Measurements from ENCODE around the gene ARHGEF1. TPM values are rescaled to one million over a fixed set of nuclear protein-coding genes. Genes with fewer than 3 reads are reported as not detected.

Gene ARHGEF1
- total RNA-seq, 1 donor = 35.0 TPM

DNA sequence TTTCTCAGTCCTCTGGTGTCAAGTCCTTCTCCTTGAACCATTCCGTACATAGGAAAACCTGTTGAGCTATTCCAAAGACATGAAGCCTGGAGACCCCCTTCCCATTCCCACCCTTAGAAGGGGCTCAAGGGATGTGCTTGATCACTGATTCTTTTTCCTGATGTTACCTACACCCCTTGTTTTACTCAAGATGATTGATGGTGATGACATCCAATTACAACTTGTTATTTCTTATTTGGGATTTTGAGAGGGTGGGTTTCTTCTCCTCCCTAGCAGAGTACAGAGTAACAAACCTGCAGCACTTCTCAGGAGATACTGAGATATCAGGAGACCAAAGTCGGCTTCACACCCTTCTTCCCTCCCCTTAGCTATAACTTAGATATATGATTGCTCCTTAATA lies 29.6 kb upstream of the ARHGEF1 start:
- TF ChIP-seq, protein P1, sequence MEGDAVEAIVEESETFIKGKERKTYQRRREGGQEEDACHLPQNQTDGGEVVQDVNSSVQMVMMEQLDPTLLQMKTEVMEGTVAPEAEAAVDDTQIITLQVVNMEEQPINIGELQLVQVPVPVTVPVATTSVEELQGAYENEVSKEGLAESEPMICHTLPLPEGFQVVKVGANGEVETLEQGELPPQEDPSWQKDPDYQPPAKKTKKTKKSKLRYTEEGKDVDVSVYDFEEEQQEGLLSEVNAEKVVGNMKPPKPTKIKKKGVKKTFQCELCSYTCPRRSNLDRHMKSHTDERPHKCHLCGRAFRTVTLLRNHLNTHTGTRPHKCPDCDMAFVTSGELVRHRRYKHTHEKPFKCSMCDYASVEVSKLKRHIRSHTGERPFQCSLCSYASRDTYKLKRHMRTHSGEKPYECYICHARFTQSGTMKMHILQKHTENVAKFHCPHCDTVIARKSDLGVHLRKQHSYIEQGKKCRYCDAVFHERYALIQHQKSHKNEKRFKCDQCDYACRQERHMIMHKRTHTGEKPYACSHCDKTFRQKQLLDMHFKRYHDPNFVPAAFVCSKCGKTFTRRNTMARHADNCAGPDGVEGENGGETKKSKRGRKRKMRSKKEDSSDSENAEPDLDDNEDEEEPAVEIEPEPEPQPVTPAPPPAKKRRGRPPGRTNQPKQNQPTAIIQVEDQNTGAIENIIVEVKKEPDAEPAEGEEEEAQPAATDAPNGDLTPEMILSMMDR (IDR thresholded peaks at IDR 0.05; ENCODE audit: insufficient read depth, low read depth, low read length) = no peak

DNA sequence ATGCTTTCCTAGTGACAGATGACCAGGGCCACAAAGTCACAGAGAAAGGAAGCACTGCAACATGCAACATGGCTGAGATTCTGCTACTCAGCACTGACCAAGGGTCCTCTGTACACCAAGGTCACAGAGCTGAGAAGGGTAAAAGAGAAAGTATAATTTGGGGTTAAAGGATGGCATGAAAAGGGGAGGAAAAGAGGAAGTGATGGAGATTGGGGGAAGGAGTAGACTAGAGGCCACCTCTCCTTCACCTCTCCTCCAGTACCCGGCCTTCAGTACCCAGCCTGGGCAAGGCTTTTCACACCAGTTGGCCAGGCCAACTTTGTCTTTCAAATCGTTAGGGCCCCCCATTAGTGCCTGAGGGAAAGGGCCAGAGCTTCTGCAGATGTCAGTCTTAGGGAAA lies 29.2 kb upstream of the ARHGEF1 start:
- TF ChIP-seq, protein P1 (IDR thresholded peaks at IDR 0.05; ENCODE audit: insufficient read depth, low read depth, low read length) = no peak
- no peak for DNase-seq (ENCODE audit: low read depth)
- H3K4me3 ChIP-seq (ENCODE audit: low read depth, low read length) = no peak overlapping the region

More for the DNA sequence above, 29.6 kb upstream of the ARHGEF1 start:
- H3K4me3 ChIP-seq (ENCODE audit: low read depth, low read length) = no peak overlapping the region
- DNase-seq (ENCODE audit: low read depth) = no peak

DNA sequence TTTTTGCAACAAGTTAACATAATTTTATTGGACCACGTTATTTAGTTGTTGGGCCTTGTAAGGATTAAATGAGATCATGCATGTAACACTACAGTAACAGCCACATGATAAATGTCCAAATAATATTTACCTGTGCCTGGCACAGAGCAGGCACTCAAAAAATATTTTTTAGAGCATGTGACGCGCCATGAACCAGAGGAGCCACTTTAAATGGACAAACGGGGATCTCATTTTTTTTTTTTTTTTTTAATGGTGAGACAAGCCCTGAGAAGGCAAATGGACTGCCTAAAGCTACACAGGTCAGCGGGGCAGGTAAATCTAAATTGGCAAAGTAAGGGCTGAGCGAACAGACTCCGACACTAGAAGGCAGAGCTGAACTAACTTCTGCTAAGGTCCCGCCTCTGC lies 23.8 kb upstream of the ARHGEF1 start:
- DNase-seq (ENCODE audit: low read depth) = no peak
- TF ChIP-seq, protein P1 (IDR thresholded peaks at IDR 0.05; ENCODE audit: insufficient read depth, low read depth, low read length) = no peak
- H3K4me3 ChIP-seq (ENCODE audit: low read depth, low read length) = peak overlapping the region; percentile 53

DNA sequence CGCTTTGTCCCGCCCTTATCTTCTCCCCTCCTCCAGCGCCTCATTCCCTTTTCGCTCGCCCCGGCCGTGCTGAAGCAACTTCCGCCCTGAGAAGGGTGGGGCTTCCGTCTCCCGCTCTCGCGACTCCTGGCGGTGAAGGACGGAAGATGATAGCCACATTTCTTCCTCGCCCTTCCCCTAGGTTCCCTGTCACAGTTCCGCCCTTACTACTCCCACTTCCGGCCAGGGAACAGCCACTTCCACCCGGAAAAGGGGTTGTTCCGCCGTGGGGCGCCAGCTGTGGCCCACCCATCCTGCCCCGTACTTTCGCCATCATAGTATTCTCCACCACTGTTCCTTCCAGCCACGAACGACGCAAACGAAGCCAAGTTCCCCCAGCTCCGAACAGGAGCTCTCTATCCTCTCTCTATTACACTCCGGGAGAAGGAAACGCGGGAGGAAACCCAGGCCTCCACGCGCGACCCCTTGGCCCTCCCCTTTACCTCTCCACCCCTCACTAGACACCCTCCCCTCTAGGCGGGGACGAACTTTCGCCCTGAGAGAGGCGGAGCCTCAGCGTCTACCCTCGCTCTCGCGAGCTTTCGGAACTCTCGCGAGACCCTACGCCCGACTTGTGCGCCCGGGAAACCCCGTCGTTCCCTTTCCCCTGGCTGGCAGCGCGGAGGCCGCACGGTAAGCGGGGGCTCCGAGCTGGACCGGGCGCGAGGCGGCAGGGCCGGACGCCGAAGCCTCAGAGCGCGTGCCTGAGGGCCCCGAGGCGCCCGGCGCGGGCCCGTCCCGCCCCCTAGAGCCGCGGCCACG lies 23.2 kb upstream of the ARHGEF1 start, which contains the start of gene RPS19:
RPS19 (plus strand) TSS at position 638 of the 801 bp plus-strand sequence. CDS start 520 bp downstream, outside the sequence.
- TF ChIP-seq, protein P1 (IDR thresholded peaks at IDR 0.05; ENCODE audit: insufficient read depth, low read depth, low read length) = peak; percentile 53
- H3K4me3 ChIP-seq (ENCODE audit: low read depth, low read length) = peak within 1 kb of the TSS; percentile 99
- DNase-seq (ENCODE audit: low read depth) = peak; percentile 99

DNA sequence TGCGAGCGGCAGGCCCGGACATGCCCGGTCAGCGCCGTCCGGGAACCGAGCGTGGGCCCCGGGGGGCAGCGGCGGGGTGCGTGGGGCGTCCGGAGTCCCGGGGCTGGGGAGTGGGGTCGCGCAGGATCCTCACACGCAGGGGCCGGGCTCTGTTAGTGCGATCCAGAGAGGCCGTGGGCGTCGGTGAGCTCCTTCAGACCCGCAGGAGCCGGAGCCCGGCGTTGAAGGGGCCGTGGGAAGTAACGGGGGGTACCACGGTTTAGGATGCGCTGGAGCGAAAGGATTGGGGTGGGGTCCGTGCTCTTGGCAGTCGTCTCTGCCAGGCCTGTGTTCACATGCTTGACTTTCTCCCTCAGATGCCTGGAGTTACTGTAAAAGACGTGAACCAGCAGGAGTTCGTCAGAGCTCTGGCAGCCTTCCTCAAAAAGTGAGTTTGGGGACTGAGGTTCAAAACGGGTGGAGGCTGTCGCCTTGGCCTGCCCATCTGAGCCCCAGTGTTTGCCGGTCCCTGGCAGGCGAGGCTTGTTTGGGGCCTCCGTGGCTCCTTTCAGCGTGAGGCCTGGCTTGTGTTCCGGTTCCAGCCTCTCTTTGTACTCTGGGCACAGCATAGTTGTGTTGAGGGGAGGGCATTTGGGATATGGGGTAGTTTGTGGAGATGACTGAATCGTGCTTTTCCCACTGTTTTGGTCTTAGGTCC lies 22.4 kb upstream of the ARHGEF1 start:
- DNase-seq (ENCODE audit: low read depth) = peak; percentile 32
- TF ChIP-seq, protein P1 (IDR thresholded peaks at IDR 0.05; ENCODE audit: insufficient read depth, low read depth, low read length) = no peak
- peak overlapping the region; percentile 99 for H3K4me3 ChIP-seq (ENCODE audit: low read depth, low read length)

DNA sequence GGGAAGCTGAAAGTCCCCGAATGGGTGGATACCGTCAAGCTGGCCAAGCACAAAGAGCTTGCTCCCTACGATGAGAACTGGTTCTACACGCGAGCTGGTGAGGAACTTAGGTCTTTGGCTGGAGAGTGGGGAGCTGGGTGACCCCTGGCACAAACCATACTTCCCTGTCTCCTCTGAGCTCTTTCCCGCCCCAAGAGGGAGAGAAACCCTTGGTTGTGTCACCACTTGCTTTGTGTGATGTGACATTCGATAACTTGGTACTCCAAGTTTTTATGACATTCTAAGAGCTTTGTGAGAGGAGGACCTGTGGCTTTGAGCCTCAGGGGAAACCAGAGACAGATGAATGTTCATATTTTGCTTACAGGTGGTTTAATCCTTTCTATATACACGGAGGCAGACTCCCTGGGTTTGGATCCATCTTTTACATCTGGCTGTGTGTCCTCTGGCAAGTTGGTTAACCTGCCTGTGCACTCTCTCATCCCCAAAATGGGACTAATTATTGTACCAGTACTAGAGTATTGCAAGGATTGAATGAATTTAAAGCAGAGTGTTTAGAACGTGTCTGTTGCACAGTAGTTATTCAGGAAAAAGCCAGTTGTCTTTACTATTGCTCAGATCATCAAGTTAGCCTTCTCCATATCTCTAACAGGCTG lies 21.7 kb upstream of the ARHGEF1 start:
- peak overlapping the region; percentile 99 for H3K4me3 ChIP-seq (ENCODE audit: low read depth, low read length)
- TF ChIP-seq, protein P1 (IDR thresholded peaks at IDR 0.05; ENCODE audit: insufficient read depth, low read depth, low read length) = no peak
- no peak for DNase-seq (ENCODE audit: low read depth)

Data from fibroblast of villous mesenchyme (primary cell).